Brain microvascular endothelial cell (primary cell): ENCODE data around the gene MCRS1.

Experiments
- DNase-seq: peaks from one replicate; pipeline ENCODE4 v3.0.0-alpha.2; 2020
- H3K27ac ChIP-seq: fragments of 250-450 bp; sonication (Bioruptor Pico); 2 replicates; pipeline ENCODE4 v1.5.1; 2020; ENCODE audit warnings: mild to moderate bottlenecking, moderate library complexity
- H3K27me3 ChIP-seq: fragments of 250-450 bp; sonication (Bioruptor Pico); replicated peaks from 2 replicates; pipeline ENCODE4 v1.5.1; 2020; ENCODE audit warnings: mild to moderate bottlenecking
- H3K36me3 ChIP-seq: fragments of 250-450 bp; sonication (Bioruptor Pico); replicated peaks from 2 replicates; pipeline ENCODE4 v1.5.1; 2020; ENCODE audit warnings: mild to moderate bottlenecking
- H3K4me3 ChIP-seq: 2 replicates; pipeline ENCODE4 v1.5.1; 2011; ENCODE audit warnings: low read depth, mild to moderate bottlenecking, control low read depth, low read length, moderate library complexity
- CTCF ChIP-seq: IDR thresholded peaks from 2 replicates; pipeline ENCODE4 v1.5.1; 2011; ENCODE audit warnings: low read depth, mild to moderate bottlenecking, moderate library complexity, low read length, control low read depth, inconsistent platforms; ENCODE audit errors: missing control alignments
- in situ Hi-C: cut with HindIII; loops from 2 replicates; pipeline ENCODE4 v1.10.0; 2017; ENCODE audit warnings: low sequenced_read_pairs, low pct_ligation_motif_present

The MCRS1 gene

GRCh38 chr12:49542592-49543160, 25.3 kb downstream of the MCRS1 start:
- in situ Hi-C loops: no loop called here
- no peak for DNase-seq
- no peaks in the 10 kb centered on the region for H3K36me3 ChIP-seq
- H3K4me3 ChIP-seq: no peak overlapping the region
- H3K27ac ChIP-seq: no peak overlapping the region
- TF ChIP-seq CTCF: no peak
- peaks cover 26% of the 10 kb centered on the region for H3K27me3 ChIP-seq

GRCh38 chr12:49541911-49542505, 25.9 kb downstream of the MCRS1 start:
- TF ChIP-seq CTCF: no peak
- Histone ChIP-seq H3K27ac (no peak overlapping the region), H3K27me3 (peaks cover 29% of the 10 kb centered on the region), H3K36me3 (no peaks in the 10 kb centered on the region), H3K4me3 (no peak overlapping the region)
- DNase-seq: no peak
- in situ Hi-C loops: no loop called here

GRCh38 chr12:49541140-49541861, 26.6 kb downstream of the MCRS1 start:
- no peak for TF ChIP-seq CTCF
- Histone ChIP-seq H3K27ac (no peak overlapping the region), H3K36me3 (no peaks in the 10 kb centered on the region), H3K4me3 (no peak overlapping the region), H3K27me3 (peaks cover 29% of the 10 kb centered on the region)
- no peak for DNase-seq
- in situ Hi-C loops: no loop called here

GRCh38 chr12:49540229-49541139, 27.5 kb downstream of the MCRS1 start:
- in situ Hi-C loops: no loop called here
- no peak overlapping the region for H3K27ac ChIP-seq
- no peak for DNase-seq
- TF ChIP-seq CTCF: no peak
- no peak overlapping the region for H3K4me3 ChIP-seq
- H3K27me3 ChIP-seq: peaks cover 29% of the 10 kb centered on the region
- H3K36me3 ChIP-seq: no peaks in the 10 kb centered on the region

- no peaks in the 10 kb centered on the region for H3K36me3 ChIP-seq
- TF ChIP-seq CTCF: no peak
- H3K27ac ChIP-seq: no peak overlapping the region
- peaks cover 29% of the 10 kb centered on the region for H3K27me3 ChIP-seq
- no peak overlapping the region for H3K4me3 ChIP-seq
- in situ Hi-C loops: no loop called here
- DNase-seq: no peak
These were observed 28.3 kb downstream of the MCRS1 start for GRCh38 chr12:49539406-49540228.
